ENCODE results near the gene PCSK4.
"Not testable (repeated sequence)": the region's sequence is repeated elsewhere in the genome, so short reads cannot be mapped to it uniquely, and the experiment has no call there.

PCSK4 gene

DNA sequence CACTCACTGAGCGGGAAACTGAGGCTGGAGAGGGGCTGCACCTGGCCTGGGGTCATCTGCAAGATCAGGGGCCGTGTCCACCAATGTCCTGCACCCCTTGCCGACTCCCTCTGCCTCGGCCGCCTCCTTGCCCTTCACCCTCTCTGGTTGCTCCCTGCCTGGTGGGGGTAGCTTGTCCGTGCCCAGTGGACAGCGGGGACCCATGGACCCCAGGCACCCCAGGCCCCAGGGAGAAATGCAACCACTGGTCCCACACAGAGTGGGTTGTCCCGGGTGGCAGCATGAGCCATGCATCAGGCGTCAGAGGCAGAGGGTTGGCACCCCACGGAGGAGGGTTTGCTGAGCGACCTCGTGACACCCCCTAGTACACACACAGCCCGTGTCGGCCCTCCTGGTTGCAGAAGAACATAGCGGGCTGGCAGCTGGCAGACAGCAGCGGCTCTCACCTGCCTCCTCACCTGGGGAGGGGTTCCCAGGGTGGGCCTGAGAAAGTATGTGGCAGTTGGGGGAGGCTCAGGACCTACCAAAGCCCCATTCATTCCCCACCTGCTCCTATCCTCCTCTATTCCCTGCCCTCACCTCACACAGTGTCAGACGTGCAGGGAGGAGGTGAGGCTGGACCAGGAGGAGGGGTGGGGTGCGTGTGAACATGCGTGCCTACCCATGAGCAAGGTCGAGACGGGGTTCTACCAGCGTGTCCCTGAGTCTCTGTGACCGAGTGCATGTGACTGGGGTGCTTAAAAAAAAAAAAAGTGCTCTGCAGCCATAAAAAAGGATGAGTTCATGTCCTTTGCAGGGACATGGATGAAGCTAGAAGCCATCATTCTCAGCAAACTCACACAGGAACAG is 14.0 kb upstream of the PCSK4 start:
- DNase-seq = no peak

DNA sequence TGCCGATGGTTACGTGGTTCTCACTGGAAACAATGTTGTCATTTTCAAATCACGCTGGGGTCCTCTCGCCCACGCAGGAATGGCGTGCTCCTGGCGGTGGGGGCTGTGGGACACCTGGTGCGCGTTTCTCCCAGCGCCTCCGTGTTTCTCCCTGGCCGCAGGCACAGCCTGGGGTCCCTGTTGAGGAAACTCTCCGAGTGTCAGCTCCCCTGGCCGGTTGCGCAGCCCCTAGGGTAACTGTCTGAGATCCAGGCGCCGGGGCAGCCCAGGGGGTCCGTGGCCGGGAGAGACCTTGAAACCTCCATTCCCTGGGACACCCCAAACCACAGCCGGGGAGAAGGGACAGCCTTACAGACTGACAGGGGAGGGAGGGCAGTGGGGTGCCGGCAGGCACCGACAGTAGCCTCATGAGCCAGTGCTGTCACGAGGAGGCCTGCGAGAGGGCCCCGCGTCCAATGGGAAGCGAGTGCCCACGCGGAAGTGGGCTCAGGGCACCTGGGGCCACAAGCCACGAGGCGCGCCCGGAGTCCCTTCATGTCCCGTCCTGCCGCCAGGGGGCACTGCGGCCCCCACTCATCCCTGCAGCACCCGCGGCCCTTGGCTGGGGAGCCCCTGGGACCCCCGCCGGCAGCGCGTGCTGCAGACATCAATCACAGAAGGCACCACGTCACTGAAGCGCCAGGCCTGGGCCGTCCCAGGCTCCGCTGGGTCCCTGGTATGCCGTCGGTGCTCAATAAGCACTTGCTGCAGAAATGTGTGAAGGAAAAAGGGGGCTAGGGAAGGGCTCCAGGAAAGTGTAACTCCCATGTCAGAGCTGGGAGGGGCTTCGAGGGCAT is 13.2 kb upstream of the PCSK4 start:
- peak; percentile 32 for DNase-seq

DNA sequence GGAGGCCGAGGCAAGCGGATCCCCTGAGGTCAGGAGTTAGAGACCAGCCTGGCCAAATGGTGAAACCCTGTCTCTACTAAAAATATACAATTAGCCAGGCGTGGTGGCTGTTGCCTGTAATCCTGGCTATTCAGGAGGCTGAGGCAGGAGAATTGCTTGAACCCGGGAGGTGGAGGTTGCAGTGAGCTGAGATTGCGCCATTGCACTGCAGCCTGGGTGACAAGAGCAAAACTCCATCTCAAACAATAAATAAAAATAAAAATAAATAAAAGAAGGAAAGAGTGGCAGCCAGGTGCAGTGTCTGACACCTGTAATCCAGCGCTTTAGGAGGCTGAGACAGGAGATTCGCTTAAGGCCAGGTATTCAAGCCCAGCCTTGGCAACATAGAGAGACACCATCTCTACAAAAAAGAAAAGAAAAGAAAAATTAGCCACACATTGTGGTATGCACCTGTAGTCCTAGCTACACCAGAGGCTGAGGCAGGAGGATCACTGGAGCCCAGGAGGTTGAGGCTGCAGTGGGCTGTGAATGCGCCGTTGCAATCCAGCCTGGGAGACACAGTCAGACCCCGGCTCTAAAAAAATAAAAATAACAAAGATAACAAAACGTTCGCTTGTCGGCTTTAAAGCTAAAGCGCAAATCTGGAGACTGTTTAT is 12.4 kb upstream of the PCSK4 start:
- DNase-seq = no peak

DNA sequence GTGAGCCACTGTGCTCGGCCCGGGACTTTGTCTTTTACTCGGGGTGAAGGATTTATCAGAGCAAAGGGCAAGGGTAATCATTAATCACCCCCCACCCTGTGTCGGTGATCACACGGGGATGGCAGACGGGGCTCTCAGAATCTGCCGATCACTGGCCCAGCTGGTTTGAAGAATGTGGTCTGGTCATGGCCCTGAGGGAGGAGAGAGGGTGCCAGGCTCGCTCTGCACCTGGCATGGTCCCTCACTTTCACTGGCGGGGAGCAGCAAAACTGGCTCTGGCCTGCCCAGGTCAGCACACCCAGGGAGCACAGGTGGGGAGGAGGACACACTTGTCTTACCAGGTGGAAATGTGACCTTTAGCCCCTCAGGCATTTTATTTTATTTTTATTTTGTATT is 11.0 kb upstream of the PCSK4 start:
- no peak for DNase-seq

DNA sequence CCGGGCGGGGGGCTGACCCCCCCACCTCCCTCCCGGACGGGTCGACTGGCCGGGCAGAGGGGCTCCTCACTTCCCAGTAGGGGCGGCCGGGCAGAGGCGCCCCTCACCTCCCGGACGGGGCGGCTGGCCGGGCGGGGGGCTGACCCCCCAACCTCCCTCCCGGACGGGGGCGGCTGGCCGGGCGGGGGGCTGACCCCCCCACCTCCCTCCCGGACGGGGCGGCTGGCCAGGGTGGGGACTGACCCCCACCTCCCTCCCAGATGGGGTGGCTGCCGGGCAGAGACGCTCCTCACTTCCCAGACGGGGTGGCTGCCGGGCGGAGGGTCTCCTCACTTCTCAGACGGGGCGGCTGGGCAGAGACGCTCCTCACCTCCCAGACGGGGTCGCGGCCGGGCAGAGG is 9.1 kb upstream of the PCSK4 start:
- DNase-seq = not testable (repeated sequence)

DNA sequence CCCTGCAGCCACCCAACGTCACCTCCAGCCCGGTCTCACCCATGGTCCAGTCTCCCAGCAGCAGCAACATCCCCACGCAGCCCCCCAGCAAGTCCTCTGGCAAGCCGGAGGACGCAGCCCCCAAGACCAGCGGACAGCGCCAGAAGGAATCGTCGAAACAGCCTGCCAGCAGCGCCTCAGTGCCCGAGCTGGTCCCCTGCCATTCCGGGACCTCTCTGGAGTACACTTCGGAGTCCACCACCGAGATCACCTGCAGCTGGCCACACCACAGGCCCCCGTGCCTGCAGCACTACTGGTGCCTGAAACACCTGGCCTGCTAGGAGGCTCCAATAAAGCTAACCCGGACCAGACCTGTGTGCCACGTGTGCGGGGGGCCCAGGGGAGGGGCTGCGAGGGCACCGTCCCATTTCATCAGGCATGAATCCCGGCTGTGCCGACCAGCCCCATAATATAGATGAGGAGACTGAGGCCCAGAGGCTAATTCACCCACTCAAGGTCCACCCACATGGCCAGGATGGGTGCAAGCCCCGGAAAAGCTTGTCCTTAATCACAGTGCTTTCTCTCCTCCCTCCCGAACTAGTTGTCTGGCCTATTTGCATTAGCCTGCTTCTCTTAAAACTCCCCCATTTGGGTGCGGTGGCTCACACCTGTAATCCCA is 7.6 kb upstream of the PCSK4 start:
- DNase-seq = no peak

DNA sequence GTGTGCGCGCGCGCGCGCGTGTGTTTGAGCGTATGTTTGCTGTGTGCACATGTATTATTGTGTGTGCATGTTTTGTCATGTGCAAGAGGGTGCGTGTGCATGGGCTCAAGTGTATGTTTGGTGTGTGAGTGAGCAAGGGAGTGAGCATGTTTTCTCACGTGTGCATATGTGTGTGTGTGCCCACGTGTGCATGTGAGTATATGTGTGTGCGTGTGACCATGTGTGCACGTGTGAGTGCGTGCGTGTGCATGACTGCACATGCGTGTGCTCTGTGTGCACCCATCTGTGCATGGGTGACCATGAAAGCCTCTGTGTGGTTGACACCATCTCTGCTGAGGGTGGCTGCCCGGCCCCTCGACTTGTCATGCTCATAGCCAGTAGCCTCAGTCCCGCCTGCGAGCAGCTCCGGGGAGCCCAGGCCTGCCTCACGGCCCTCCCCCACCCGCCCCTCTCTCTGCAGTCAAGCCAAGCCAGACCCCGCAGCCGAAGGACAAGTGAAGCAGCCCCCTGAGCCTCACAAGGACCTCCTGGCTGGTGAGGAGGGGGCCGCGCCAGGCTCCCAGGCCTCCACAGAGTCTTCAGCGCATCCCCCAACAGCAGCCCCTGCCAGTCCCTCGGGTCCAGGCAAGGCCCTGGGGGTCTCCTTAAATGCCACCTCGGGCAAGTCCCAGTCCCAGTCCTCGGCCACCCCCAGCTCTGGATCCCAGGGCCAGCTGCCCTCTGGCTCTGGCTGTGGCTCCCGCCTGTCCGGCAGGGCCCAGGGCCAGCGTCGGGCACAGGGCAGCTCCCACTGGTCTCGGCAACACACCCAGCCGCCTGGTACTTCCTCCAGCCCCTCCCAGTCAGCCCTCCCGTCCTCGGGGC is 6.8 kb upstream of the PCSK4 start:
- no peak for DNase-seq

DNA sequence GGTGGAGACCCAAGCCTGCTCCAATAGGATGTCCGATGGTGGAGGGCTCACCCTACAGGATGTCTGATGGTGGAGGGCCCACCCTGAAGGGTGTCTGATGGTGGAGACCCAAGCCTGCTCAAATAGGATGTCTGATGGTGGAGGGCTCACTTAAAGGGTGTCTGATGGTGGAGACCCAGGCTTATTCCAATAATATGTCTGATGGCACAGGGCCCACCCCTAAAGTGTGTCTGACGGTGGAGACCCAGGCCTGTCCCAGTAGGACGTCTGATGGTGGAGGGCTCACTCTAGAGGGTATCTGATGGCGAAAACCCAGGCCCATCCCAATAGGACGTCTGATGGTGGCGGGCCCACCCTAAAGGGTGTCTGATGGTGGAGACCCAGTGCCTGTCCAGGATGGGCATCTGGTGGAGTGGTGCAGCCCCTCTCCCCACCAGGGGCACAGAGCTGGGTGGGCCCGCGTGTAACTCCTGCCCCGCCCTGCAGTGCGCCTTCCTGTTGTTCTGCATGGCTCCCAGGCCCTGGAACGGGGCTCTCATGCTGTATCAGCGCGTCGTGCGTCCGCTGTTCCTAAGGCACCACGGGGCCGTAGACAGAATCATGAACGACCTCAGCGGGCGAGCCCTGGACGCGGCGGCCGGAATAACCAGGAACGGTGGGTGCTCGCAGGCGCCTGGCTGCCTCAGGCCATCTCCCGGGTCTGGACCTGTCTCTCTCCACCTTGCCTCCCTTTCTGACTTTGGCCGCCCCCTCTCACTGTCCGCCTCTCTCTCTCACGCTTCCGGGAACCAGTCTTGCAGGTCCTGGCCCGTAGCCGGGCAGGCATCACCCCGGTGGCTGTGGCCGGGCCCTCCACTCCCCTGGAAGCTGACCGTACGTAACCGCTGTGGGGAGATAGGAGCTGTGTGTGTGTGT is 5.9 kb upstream of the PCSK4 start:
- no peak for DNase-seq

DNA sequence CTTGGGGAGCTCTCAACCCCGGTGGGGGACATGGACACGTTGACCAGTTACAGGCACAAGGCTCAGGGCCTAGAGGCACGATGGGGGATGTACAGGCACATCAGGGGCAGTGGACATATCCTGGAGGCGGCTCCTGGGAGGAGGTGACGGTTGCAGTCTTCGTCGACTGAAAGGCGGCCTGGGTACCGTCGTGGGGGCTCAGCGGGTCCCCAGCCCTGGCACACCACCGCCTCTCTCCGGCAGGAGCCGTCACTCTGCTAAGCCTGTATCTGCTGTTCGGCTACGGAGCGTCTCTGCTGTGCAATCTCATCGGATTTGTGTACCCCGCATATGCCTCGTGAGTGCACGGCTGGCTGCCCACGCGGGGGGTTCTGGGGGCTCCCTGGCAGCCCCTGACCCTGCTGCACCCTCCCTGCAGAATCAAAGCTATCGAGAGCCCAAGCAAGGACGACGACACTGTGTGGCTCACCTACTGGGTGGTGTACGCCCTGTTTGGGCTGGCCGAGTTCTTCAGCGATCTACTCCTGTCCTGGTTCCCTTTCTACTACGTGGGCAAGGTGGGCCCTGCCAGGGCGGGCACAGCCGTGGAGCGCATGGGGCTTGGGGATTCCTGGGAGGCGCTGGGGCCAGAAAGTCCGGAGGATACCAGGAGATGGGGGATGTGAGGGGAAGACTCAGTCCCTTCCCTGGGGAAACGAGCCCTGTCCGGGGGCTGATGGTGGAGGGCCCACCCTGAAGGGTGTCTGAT is 5.1 kb upstream of the PCSK4 start:
- no peak for DNase-seq

DNA sequence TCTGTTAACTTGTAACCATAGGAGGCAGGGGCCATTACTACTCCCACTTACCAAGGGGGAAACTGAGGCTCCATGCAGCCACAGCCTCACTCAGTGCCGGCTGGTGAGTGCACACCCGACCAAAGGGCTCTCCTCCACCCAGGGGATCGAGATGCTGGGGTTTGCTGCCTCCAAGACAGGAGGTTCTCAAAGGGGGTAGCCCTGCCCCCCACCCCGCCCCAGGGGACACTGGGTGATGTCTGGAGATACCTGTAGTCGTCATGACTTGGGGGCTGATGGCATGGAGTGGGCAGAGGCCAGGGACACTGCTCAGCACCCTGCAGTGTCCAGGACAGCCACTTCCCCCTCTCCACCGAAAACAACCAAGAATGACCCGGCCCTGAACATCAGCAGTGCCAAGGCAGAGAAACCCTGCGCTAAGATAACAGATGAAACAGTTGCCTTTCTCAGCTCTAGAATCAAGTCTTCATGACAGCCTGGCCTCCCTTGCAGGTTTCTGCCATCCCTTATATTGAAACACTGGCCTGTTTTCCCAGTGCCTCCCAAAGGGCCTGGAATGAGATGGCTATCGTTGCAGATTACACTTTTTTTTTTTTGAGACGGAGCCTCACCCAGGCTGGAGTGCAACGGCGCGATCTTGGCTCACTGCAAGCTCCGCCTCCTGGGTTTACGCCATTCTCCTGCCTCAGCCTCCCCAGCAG is 4.1 kb upstream of the PCSK4 start:
- no peak for DNase-seq

DNA sequence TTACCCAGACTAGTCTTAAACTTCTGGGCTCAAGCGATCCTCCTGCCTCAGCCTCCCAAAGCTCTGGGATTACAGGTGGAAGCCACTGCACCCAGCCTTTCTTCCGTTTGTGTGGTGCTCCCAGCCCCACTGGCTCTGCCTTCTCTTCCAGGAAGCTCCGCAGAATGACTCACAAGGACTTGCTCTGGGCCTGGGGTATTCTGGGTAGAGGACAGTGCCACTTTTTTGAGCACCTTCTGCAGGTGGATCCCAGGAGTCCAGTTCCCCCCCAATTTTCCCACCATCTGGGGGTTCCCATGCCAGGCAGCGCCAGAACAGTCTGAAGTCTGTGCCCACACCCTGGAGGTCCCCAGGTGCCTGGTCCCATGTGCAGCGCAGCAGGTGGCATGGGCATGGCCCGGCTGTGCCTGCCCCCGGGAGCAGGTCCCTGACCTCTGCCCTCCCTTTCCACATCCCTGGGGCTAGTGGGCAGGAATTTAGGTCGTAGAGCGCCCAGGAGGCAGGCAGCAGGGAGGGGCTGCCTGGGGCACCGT is 2.4 kb upstream of the PCSK4 start:
- no peak for DNase-seq

DNA sequence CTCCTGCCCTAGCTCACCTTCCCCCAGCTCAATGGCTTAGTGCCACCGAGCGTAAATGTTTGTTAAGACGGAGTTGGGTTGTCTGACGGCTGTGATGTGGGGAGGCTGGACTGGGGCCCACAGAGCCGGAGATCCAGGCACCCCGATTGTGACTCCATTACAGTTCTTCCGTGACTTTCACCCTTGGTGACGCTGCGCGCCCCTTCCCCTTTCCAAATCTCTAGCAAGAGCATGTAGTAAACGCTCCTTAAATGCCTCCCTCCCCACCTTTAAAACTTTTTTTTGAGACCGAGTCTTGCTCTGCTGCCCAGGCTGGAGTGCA is 1.7 kb upstream of the PCSK4 start:
- DNase-seq = no peak

DNA sequence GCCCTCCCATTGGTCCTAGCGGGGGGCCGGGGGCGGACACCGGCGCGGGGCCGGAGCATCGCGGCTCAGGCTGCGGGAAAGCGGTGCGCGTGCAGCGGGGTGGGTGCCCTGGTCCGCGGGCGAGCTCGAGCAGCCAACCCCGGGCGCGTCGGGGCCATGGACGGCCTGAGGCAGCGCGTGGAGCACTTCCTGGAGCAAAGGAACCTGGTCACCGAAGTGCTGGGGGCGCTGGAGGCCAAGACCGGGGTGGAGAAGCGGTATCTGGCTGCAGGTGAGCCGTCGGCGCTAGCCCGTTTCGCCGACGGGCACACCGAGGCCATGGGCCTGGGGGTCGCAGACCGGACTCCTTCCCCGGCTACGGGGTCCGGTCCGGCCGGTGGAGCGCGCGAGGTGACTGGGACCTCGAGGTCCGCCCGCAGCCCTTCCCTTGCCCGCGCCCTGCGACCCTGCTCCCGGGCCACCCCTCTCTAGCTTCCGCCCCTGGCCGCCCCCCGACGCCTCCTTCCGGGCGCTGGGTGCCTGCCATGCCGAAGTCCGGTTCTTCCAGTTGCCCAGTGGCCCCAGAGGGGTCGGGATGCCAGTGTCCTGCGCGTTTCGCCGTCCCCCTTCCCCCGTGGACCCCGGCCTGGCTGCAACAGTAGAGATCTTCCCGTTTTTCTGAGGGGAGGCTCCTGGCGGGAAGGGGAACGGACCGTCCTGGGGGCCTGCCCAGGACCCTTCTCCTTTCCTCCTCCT is 1.1 kb upstream of the PCSK4 start, which contains the start of gene REEP6:
Gene REEP6, plus strand, starts transcription at position 68 of the 735 bp plus-strand sequence. Its CDS starts 89 bp downstream, at position 157.
- DNase-seq = no peak

DNA sequence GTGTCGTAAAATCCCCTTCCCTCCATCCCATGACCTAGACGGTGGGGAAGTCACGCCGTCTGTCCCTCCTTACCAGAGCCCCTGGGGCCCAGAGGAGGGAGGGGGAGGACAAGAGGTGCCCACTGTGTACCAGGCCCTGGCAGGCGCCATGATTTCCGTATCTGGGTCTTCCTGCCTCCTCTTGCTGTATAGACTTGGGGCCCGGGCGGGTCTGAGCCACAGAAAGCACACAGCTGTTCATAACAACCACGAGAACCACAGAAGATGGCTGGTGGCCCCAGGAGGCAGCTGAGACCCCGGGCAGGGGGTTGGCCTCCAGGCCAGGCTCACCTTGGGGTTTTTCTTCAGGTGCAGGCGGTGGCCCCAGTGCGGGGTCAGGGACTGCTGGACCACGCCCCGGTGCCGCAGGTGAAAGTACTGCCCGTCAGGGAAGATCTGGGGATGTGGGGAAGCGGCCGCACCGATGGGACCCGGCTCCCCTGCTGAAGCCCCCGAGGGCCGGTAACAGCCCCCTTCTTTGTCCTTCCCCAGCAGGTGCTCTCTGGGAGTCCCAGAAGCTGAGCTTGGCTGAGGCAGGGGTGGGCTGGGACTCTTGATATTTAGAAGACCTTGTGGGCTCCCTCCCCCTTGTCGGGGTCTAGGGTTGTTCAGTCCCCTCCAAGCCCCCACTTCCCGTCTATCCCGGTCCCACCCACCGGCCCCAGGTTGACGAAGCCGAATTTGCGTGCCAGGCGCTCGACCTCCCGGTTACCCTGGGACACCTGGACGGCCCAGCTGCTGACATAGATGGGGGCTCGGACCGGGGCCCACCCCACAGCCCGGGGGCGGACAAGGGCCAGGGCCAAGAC is 463 bp downstream of the PCSK4 start:
- DNase-seq = no peak

DNA sequence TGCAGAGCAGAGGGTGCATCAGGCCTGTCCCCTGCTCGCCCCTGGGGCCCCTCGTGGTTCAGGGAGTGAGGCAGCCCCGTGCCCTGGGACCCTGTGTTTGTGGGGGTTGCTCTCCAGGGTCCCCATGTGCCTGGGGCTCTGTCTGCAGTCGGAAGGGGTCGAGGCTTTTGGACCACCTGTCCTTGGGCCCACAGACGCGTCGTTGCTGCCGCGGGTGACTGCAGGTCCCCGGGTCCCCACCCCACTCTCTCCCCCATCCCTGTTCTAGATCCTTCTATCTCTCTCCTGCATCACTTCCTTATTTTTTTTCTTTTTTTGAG is 1.9 kb downstream of the PCSK4 start:
- DNase-seq = no peak

DNA sequence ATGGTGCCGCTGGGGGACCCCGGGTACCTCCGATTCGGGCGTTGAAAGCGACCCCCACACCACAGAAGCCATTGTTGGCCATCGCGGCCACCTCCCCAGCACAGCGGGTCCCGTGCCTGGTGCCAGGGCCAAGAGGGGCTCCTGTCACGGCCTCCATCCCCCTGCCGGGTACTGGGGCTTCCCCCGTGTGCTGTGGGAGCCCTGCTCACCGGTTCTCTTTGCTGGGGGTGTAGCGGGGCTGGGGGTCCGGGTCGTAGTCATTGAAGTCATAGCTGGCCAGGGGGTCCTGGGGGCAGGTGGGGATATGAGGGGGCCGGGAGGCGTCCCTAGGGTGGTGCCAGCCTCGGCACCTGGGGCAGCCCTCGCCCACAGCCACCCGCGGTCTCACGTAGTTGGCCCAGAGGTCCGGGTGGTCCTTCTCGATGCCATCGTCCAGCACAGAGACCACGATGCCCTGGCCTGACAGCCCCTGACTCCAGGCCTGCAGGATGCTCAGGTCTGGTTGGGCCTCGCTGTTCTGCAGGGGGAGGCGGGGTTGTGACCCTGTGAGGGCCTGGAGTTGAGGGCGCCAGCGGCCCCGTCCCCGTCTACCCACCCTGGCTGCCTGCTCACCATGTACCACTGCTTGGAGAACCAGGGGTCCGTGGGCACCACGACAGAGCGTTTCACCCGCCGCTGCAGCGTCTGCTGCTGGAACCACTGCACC is 2.4 kb downstream of the PCSK4 start:
- no peak for DNase-seq

Data from midbrain (tissue), 1 donor.